Urinary bladder (tissue), 4 donors: ENCODE data around the gene ELOF1. TPM values are rescaled to one million over a fixed set of nuclear protein-coding genes. Genes with fewer than 3 reads are reported as not detected.

ENCODE experiments used
- DNase-seq: peaks from one replicate; pipeline ENCODE4 v3.0.0-alpha.2; 2015; ENCODE audit errors: extremely low spot score
- H3K27ac ChIP-seq: one replicate; pipeline ENCODE4 v1.5.1; 2013; ENCODE audit warnings: low read depth, mild to moderate bottlenecking, moderate library complexity
- H3K36me3 ChIP-seq: one replicate; pipeline ENCODE4 v1.6.1; 2013; ENCODE audit warnings: mild to moderate bottlenecking, moderate library complexity; ENCODE audit not compliant: insufficient read depth
- H3K4me1 ChIP-seq: one replicate; pipeline ENCODE4 v1.6.1; 2013; ENCODE audit warnings: mild to moderate bottlenecking, moderate library complexity; ENCODE audit not compliant: insufficient read depth
- H3K4me3 ChIP-seq: one replicate; pipeline ENCODE4 v1.5.1; 2013; ENCODE audit warnings: low read depth, low read length
- WGBS: extraction: QIAGEN DNeasy Blood & Tissue Kit; methylation state at CpG from one replicate; pipeline ENCODE4 v1.1.7; 2013; 5-methylcytosine and 5-hydroxymethylcytosine counted together
- polyA plus RNA-seq: library from polyadenylated mRNA; stranded (reverse); fragments of 200-250 nt; gene quantifications from one replicate; pipeline ENCODE4 v1.2.3, GENCODE V29; 2013
- total RNA-seq: library from RNA; depleted of rRNA; stranded (reverse); fragments of >200 nt; gene quantifications from one replicate; pipeline ENCODE4 v1.2.3, GENCODE V29; 2014
- donor health status: healthy with polysubstance abuse.
- donor health status: healthy.

ELOF1 gene
- total and polyA plus RNA-seq, 2 donors = 15.4 to 61.2 TPM

- WGBS = 8% methylated on average over 54 of the region's 54 CpGs
- no peaks in the 10 kb centered on the region for H3K4me1 ChIP-seq
Measured at GRCh38 chr19:11535792-11536595, 23.0 kb downstream of the ELOF1 start.

GRCh38 chr19:11534948-11535347, 24.1 kb downstream of the ELOF1 start:
- WGBS = 32% methylated on average over 5 of the region's 5 CpGs
- no peak overlapping the region for H3K4me3 ChIP-seq
- no peak for DNase-seq

More at GRCh38 chr19:11535792-11536595, 23.0 kb downstream of the ELOF1 start:
- no peak overlapping the region for H3K4me3 ChIP-seq
- peak; percentile 42 for DNase-seq
- H3K36me3 ChIP-seq = no peaks in the 10 kb centered on the region
- peak overlapping the region; percentile 84 for H3K27ac ChIP-seq

GRCh38 chr19:11534538-11534937, 24.5 kb downstream of the ELOF1 start:
- 95% methylated on average over 1 of the region's 1 CpG for WGBS
- no peaks in the 10 kb centered on the region for H3K36me3 ChIP-seq
- no peaks in the 10 kb centered on the region for H3K4me1 ChIP-seq
- H3K4me3 ChIP-seq = no peak overlapping the region
- no peak overlapping the region for H3K27ac ChIP-seq
- no peak for DNase-seq

More at GRCh38 chr19:11534948-11535347, 24.1 kb downstream of the ELOF1 start:
- Histone ChIP-seq H3K27ac (no peak overlapping the region), H3K36me3 (no peaks in the 10 kb centered on the region), H3K4me1 (no peaks in the 10 kb centered on the region)

GRCh38 chr19:11530432-11530831, 28.6 kb downstream of the ELOF1 start:
- DNase-seq = peak; percentile 48
- Histone ChIP-seq H3K36me3 (peaks cover 2% of the 10 kb centered on the region), H3K4me1 (no peaks in the 10 kb centered on the region), H3K4me3 (no peak overlapping the region), H3K27ac (no peak overlapping the region)
- 22% methylated on average over 9 of the region's 9 CpGs for WGBS

- peaks cover 1% of the 10 kb centered on the region for H3K4me1 ChIP-seq
- peaks cover 2% of the 10 kb centered on the region for H3K36me3 ChIP-seq
- H3K4me3 ChIP-seq = peak within 1 kb of the TSS; percentile 83
- H3K27ac ChIP-seq = peak within 1 kb of the TSS; percentile 73
- under 1% methylated on average over 47 of the region's 47 CpGs for WGBS
- peak; percentile 94 for DNase-seq
Measured at GRCh38 chr19:11528551-11529341, 30.3 kb downstream of the ELOF1 start, which contains the start of gene ECSIT. ECSIT (minus strand) TSS chr19:11529134; CDS start chr19:11519170, 9,964 bp downstream.

GRCh38 chr19:11519138-11519537, 39.9 kb downstream of the ELOF1 start:
- Histone ChIP-seq H3K27ac (no peak overlapping the region), H3K4me3 (no peak overlapping the region), H3K36me3 (no peaks in the 10 kb centered on the region), H3K4me1 (no peaks in the 10 kb centered on the region)
- no peak for DNase-seq
- WGBS = 94% methylated on average over 9 of the region's 9 CpGs

- 95% methylated on average over 20 of the region's 20 CpGs for WGBS
- no peaks in the 10 kb centered on the region for H3K36me3 ChIP-seq
Measured at GRCh38 chr19:11513946-11514345, 45.1 kb downstream of the ELOF1 start.

GRCh38 chr19:11510444-11510843, 48.6 kb downstream of the ELOF1 start:
- Histone ChIP-seq H3K36me3 (no peaks in the 10 kb centered on the region), H3K4me1 (no peaks in the 10 kb centered on the region), H3K4me3 (no peak overlapping the region), H3K27ac (no peak overlapping the region)
- 94% methylated on average over 8 of the region's 8 CpGs for WGBS
- no peak for DNase-seq

More at GRCh38 chr19:11513946-11514345, 45.1 kb downstream of the ELOF1 start:
- Histone ChIP-seq H3K27ac (no peak overlapping the region), H3K4me3 (no peak overlapping the region), H3K4me1 (no peaks in the 10 kb centered on the region)
- no peak for DNase-seq

- Histone ChIP-seq H3K36me3 (no peaks in the 10 kb centered on the region), H3K27ac (no peak overlapping the region), H3K4me3 (no peak overlapping the region), H3K4me1 (no peaks in the 10 kb centered on the region)
- WGBS = 88% methylated on average over 18 of the region's 18 CpGs
- DNase-seq = no peak
Measured at GRCh38 chr19:11507370-11508078, 51.5 kb downstream of the ELOF1 start.

- Histone ChIP-seq H3K4me1 (no peaks in the 10 kb centered on the region), H3K4me3 (no peak overlapping the region), H3K36me3 (no peaks in the 10 kb centered on the region), H3K27ac (no peak overlapping the region)
- no peak for DNase-seq
- 93% methylated on average over 6 of the region's 6 CpGs for WGBS
Measured at GRCh38 chr19:11506967-11507366, 52.1 kb downstream of the ELOF1 start.

- no peaks in the 10 kb centered on the region for H3K4me1 ChIP-seq
- H3K4me3 ChIP-seq = peak overlapping the region; percentile 91
- no peak overlapping the region for H3K27ac ChIP-seq
- WGBS = 25% methylated on average over 20 of the region's 20 CpGs
- no peak for DNase-seq
- H3K36me3 ChIP-seq = no peaks in the 10 kb centered on the region
Measured at GRCh38 chr19:11506101-11506555, 52.9 kb downstream of the ELOF1 start.

GRCh38 chr19:11505504-11506100, 53.4 kb downstream of the ELOF1 start, which contains the start of gene ZNF653:
ZNF653 (minus strand) TSS chr19:11505839; CDS start chr19:11505786, 53 bp downstream.
- Histone ChIP-seq H3K4me3 (peak within 1 kb of the TSS; percentile 91), H3K4me1 (no peaks in the 10 kb centered on the region), H3K36me3 (no peaks in the 10 kb centered on the region), H3K27ac (peak within 1 kb of the TSS; percentile 90)
- peak; percentile 92 for DNase-seq
- WGBS = under 1% methylated on average over 65 of the region's 65 CpGs

GRCh38 chr19:11505032-11505503, 54.0 kb downstream of the ELOF1 start:
- peak; percentile 82 for DNase-seq
- H3K4me1 ChIP-seq = no peaks in the 10 kb centered on the region
- H3K27ac ChIP-seq = peak overlapping the region; percentile 90
- H3K36me3 ChIP-seq = no peaks in the 10 kb centered on the region
- H3K4me3 ChIP-seq = peak overlapping the region; percentile 91
- under 1% methylated on average over 33 of the region's 33 CpGs for WGBS
